Esophagus squamous epithelium (tissue), 5 donors: ENCODE results near the gene MORN1. TPM values are rescaled to one million over a fixed set of nuclear protein-coding genes. Genes with fewer than 3 reads are reported as not detected.

Experiments used
- DNase-seq: peaks from one replicate; lab custom pipeline; 2025; lab: John Stamatoyannopoulos, UW
- H3K27ac ChIP-seq, 4 donors: fragments of 200-600 bp; sonication (generic); one replicate each; pipeline ENCODE4 v1.5.1; 2016 to 2019; ENCODE audit warnings: mild to moderate bottlenecking in 1 of 4
- H3K27me3 ChIP-seq, 4 donors: fragments of 200-600 bp; sonication (generic); 1 replicate in 3 of 4; 2 replicates in 1 of 4; pipeline versions ENCODE4 v1.5.1 to v1.6.0; 2017 to 2021; ENCODE audit warnings: antibody characterized with exemption in 1 of 4
- H3K36me3 ChIP-seq, 3 donors: fragments of 200-600 bp; sonication (generic); one replicate each; pipeline ENCODE4 v1.5.1; 2016 to 2019
- H3K4me1 ChIP-seq, 3 donors: fragments of 200-600 bp; sonication (generic); one replicate each; pipeline ENCODE4 v1.5.1; 2017 to 2019
- H3K4me3 ChIP-seq, 4 donors: fragments of 200-600 bp; sonication (generic); 1 replicate in 3 of 4; 2 replicates in 1 of 4; pipeline ENCODE4 v1.5.1; 2016 to 2019; ENCODE audit warnings: mild to moderate bottlenecking in 2 of 4, moderate library complexity in 1 of 4
- H3K9me3 ChIP-seq, 3 donors: fragments of 200-600 bp; sonication (generic); one replicate each; pipeline ENCODE4 v1.5.1; 2016 to 2019
- POLR2A ChIP-seq, 4 donors: fragments of 450-650 bp; IDR thresholded peaks; one replicate each; pipeline ENCODE4 v1.6.1; 2017; ENCODE audit warnings: antibody characterized with exemption in 4 of 4, mild to moderate bottlenecking in 4 of 4, moderate library complexity in 3 of 4
- WGBS, 2 donors: methylation state at CpG; one replicate each; pipeline ENCODE4 v1.1.5; 2018; 5-methylcytosine and 5-hydroxymethylcytosine counted together
- intact Hi-C: fragments of 100-400 bp; cut with DNase I; formaldehyde crosslinking; loops from one replicate; pipeline ENCODE4 v1.15.0; 2022
- total RNA-seq, 4 donors: library from RNA; depleted of rRNA; stranded (reverse); fragments of >200 nt; gene quantifications; one replicate each; pipeline ENCODE4 v1.1.0, GENCODE V29; 2016
- TF ChIP-seq, protein P1 (sequence below), 6 experiments: fragments of 450-650 bp in 4 of 6; fragments of 200-600 bp in 2 of 6; sonication (generic) in 2 of 6; IDR thresholded peaks; one replicate each; pipeline ENCODE4 v1.5.1; 2016 to 2019; ENCODE audit warnings: antibody characterized with exemption in 6 of 6, mild to moderate bottlenecking in 4 of 6, moderate library complexity in 4 of 6
- donor health status: DM: yes; HTN: yes; CAD: no.

The MORN1 gene
- total RNA-seq, 4 donors from 2014 or later, result 6.7 to 10.8 (median 7.0) TPM

DNA sequence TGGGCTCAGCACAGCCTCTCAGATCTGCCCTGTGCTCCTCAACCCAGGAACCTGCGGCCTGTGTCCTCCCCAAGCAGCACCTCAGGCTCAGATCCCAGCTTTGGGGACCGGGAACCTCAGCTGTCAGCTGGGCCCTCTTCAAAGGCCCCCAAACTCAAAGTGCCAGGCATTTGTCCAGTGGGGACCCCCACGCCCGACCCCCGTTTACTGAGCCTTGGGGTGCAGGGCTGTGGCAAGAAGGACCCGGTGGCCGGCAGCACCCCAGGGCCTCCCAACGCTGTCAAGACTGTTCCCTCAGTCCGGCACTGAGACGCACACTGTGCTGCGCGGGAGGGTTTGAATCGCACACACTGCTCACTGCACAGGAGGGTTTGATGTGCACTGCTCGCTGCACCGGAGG lies 35.0 kb downstream of the MORN1 start:
- Histone ChIP-seq H3K9me3 (no peaks in the 10 kb centered on the region), H3K4me1 (peaks cover 12 to 18% (median 15%) of the 10 kb centered on the region in 3 donors), H3K27me3 (peaks cover 0 to 7% (median 0%) of the 10 kb centered on the region in 4 donors), H3K27ac (no peak overlapping the region), H3K4me3 (no peak overlapping the region), H3K36me3 (no peaks in the 10 kb centered on the region)
- intact Hi-C loops, result no loop called here
- TF ChIP-seq, protein P1, sequence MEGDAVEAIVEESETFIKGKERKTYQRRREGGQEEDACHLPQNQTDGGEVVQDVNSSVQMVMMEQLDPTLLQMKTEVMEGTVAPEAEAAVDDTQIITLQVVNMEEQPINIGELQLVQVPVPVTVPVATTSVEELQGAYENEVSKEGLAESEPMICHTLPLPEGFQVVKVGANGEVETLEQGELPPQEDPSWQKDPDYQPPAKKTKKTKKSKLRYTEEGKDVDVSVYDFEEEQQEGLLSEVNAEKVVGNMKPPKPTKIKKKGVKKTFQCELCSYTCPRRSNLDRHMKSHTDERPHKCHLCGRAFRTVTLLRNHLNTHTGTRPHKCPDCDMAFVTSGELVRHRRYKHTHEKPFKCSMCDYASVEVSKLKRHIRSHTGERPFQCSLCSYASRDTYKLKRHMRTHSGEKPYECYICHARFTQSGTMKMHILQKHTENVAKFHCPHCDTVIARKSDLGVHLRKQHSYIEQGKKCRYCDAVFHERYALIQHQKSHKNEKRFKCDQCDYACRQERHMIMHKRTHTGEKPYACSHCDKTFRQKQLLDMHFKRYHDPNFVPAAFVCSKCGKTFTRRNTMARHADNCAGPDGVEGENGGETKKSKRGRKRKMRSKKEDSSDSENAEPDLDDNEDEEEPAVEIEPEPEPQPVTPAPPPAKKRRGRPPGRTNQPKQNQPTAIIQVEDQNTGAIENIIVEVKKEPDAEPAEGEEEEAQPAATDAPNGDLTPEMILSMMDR (IDR thresholded peaks at IDR 0.05), result no peak
- TF ChIP-seq POLR2A (IDR thresholded peaks at IDR 0.05), result no peak
- no peak for DNase-seq
- WGBS, 2 donors, result 95% methylated on average over 8 of the region's 15 CpGs; no CpG with 5 or more reads in 1 of the 2 donors

DNA sequence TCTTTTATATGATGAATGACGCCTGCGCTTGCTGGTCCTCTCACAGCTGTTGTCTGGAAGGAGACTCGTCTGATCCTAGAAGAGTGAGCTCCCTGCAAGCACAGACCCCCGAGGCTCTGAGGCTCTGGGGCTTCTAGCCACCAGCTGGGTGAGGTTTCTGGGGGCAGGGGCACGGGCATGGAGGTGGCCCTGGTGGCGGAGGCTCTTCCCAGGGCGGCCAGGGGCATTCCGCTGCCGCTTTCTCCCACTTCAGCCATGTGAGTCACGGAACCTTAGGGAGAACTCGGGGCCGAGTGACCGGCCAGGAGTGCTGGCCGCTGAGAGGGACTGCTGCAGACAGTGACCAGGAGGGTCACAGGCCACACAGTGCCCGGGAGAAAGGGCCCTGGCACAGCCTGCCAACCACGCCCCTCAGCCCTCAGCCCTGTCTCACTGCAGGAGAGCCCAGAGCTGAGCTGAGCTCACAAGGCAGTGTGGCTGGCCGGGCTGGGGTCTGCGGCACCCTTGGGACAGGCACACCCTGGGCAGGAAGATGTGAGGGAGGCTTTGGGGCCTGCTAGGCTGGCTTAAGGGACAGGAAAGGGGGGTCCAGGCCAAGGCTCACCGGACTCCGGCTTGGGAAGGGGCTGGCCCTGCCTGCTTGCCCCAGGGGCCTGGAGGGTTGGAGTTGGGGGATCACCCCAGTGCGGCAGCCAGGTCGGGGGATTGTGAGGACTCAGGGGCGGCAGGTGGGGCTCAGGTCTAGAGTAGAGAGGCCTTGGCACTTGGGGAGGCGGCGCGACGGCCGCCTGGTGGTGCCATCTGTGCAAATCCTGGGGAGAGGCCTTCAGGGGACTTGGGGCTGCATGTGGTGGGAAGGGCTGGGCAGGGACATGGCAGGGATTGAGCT lies 35.7 kb downstream of the MORN1 start:
- Histone ChIP-seq H3K4me3 (no peak overlapping the region), H3K9me3 (no peaks in the 10 kb centered on the region), H3K27me3 (peaks cover 0 to 12% (median 0%) of the 10 kb centered on the region in 4 donors), H3K27ac (no peak overlapping the region), H3K4me1 (peaks cover 12 to 18% (median 15%) of the 10 kb centered on the region in 3 donors), H3K36me3 (no peaks in the 10 kb centered on the region)
- 90 to 92% methylated on average over 4 to 10 of the region's 28 CpGs for WGBS, 2 donors
- no peak for DNase-seq
- TF ChIP-seq POLR2A (IDR thresholded peaks at IDR 0.05), result no peak
- TF ChIP-seq, protein P1 (IDR thresholded peaks at IDR 0.05), result no peak
- intact Hi-C loops, result no loop called here

DNA sequence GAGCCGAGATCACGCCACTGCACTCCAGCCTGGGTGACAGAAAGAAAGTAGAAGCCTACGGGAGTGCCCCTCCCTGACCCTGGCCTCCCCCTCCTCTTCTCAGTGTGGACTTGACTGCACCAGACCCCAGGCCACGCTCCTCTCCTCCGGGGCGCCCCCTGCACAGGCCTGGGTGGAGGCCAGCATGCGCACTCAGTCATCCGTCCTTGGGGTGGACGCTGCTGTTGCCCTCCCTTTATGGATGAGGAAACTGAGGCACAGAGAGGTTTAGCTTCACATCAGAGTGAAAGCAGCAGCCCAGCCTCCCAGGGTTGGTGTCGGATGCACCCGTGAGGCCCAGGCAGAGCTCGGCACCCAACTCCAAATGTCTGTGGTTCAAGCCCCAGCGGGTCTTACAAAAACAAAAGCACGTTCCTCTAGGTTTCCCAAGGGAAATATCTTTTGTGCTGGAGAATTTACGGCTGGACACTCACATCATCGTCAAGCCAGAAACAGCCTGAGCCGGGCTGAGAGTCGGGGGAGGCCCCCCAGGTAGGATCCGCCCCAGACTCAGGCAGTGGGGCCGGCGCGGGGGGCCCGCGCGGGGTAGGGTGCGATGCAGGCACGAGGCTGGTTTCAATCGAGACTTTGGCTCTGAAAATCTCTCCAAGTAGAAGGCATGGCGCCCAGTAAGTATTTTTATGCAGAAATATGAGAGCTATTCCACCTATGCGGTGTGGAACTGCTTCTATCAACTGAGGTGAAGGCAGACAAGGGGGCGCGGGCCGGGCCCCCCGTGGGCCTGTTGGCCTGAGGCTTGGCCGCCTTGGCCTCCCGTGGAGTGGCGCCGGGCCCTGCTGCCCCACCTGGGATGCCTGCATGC lies 36.6 kb downstream of the MORN1 start:
- TF ChIP-seq, protein P1 (IDR thresholded peaks at IDR 0.05), result no peak
- TF ChIP-seq POLR2A (IDR thresholded peaks at IDR 0.05), result no peak
- Histone ChIP-seq H3K9me3 (no peaks in the 10 kb centered on the region), H3K27ac (no peak overlapping the region), H3K27me3 (peaks cover 0 to 12% (median 0%) of the 10 kb centered on the region in 4 donors), H3K36me3 (no peaks in the 10 kb centered on the region), H3K4me1 (peaks cover 12 to 18% (median 15%) of the 10 kb centered on the region in 3 donors), H3K4me3 (no peak overlapping the region)
- intact Hi-C loops, result no loop called here
- no peak for DNase-seq
- 86 to 93% methylated on average over 16 to 21 of the region's 38 CpGs for WGBS, 2 donors

DNA sequence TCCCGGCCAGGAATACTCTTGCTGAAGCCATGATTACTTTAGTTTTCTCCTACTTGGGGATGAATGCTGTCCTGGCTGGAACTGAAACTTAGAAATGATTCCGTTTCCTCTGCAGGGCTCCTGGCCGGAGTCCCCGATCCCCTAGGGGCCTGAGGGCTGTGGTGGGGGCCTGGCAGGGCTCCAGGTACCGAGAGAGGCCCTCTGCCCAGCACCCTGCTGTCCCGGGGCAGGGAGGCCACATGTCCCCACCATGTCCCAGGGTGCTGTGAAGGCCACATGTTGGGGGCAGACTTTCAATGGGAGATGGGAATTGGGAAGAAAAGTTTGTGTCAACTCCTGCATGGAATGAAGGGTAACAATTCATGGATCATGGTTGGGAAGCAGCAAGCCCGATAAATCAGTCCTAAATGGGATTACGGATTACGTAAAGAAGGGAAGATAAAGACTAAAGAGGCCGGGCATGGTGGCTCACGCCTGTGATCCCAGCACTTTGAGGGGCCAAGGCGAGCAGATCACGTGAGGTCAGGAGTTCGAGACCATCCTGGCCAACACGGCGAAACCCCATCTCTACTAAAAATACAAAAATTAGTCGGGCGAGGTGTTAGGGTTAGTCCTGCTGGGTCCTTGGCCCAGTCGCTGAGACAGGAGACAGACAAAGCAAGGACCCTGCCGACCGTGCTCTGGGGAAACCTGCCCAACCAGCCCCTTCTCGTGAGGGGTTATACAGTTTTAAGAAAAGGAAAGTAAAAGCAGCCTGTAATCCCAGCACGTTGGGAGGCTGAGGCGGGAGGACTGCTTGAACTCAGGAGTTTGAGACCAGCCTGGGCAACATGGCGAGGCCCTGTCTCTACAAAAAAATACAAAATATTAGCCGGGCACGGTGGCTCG lies 37.6 kb downstream of the MORN1 start:
- Histone ChIP-seq H3K4me1 (peaks cover 12 to 18% (median 15%) of the 10 kb centered on the region in 3 donors), H3K4me3 (no peak overlapping the region), H3K9me3 (no peaks in the 10 kb centered on the region), H3K27me3 (peaks cover 0 to 12% (median 0%) of the 10 kb centered on the region in 4 donors), H3K27ac (peak overlapping the region in 1 of 4 donors; percentile 11), H3K36me3 (no peaks in the 10 kb centered on the region)
- intact Hi-C loops, result no loop called here
- TF ChIP-seq POLR2A (IDR thresholded peaks at IDR 0.05), result no peak
- TF ChIP-seq, protein P1 (IDR thresholded peaks at IDR 0.05), result no peak
- no peak for DNase-seq
- WGBS, 2 donors, result 81 to 89% methylated on average over 18 to 20 of the region's 28 CpGs
